GM18868 (cell line): ENCODE data around the gene GALNT12.

Experiments
- ATAC-seq: cut with Tn5 transposase; IDR thresholded peaks from one replicate; pipeline ENCODE4 v1.9.1; 2021; ENCODE audit warnings: mild to moderate bottlenecking, moderate library complexity; ENCODE audit not compliant: unreplicated experiment

Gene GALNT12

DNA sequence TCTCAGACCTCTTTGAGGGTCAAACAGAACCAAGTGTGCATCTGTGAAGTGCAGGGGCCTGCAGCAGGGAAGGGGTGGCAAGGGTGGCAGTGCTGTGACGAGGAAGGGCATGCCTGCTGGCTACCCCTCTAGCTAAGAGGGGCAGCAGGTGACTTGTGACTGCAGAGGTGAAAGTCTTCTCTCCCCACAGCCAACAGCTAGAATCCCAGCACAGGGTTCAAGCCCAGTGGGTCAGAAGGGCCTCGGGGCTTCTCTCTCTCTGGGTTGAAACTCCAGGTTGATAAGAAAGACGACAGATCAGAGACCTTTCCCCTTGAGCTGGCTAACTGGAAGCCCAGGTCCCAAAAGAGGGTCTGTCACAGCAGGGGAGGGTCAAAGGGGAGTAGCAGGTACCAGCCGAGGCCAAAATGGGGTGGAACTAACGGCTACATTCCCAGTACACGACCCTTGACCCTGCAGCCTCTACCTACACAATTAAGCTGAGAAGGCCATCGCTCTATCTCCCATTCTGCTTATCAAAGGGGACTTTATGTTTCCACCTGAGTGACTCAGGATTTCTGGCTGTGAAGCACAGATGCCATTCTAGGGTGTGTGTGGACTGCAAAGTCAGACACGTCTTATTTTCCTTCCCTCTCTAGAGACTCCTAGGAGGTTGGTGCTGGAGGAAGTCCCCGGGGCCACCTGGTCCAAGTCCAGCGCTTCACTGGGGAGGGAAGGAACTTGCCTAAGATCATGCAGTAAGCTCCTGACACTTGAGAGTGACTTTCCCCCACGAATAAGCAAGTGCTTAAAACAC, 25.7 kb upstream of the GALNT12 start:
- ATAC-seq, result no peak

GRCh38 chr9:98783518-98784226, 23.8 kb upstream of the GALNT12 start:
- no peak for ATAC-seq

DNA sequence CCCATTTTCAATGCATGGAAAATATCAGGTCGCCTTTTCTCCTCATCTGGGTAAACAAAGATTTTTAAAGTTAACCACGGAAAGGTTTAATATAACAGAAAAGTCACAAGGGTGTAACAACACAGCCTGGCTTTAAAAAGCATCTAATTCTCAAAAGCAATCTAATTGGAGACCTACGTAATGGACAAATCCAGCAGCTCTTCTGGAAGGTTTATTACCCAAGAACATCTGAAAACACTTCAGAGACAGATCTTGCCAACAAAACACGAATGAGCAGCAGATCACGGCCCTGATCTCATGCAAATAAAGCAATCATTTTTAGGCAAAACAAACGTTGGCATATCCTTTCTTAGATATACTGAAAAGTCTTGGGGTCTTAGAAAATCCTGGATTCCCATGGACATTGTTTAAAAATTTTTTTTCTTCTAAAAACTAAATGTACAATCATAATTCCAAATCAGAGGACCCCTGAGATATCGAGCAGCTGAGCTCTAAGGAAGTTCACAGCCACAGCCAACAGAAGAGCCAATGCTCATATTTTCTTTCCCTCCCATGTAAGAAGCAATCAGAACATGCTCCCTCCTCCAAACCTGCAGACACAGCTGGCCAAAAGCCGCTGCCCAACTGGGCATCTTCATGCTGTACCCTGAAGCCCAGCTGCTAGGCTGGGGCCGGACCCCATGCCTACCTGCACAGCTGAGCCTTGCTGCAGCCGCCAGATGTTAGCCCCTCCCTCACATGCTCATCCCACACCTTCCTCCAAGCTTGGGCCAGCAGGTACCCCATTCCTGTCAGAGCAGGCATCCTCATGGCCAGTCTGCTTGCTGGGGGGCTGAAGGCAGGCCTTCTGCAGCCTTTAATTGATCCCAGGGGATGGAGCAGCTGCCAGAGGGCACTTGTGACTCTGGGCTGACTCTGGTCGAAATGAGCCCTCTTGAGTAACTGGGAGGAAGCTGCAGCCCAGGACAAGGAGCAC, 22.4 kb upstream of the GALNT12 start:
- no peak for ATAC-seq

DNA sequence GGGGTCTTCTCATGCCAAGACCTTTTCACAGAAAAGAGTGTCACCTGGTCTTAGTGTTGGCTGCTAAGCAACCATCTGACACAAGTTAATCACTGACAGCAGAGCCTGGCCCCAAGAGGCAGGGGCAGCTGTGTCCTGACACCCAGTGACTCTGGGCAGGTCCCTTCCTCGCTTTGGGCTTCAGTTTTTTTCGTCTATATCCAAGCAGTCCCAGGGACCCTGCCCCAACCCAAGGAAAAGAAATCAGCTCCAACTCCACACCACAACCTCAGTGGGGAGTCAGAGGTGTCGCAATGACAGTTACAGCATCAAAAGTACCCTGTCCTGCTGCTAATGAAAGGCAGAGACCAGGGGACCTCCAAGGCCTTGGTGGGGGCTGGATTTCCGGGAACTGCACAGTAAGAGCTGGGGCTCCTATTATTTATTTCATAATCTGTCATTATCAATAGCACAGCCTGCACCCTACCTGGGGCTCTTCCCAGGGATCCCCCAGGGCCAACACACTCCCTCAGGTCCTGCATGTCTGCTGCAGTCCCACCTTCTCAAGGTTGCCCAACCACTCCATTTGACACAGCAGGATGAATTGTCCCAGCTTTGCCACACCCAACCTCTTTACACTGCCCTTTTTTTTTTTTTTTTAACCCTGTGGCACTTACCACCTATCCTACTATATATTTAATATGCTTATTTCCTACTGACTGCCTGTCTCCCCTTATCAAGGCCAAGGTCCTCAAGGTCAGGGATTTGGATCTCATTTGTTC, 20.5 kb upstream of the GALNT12 start:
- ATAC-seq, result no peak

DNA sequence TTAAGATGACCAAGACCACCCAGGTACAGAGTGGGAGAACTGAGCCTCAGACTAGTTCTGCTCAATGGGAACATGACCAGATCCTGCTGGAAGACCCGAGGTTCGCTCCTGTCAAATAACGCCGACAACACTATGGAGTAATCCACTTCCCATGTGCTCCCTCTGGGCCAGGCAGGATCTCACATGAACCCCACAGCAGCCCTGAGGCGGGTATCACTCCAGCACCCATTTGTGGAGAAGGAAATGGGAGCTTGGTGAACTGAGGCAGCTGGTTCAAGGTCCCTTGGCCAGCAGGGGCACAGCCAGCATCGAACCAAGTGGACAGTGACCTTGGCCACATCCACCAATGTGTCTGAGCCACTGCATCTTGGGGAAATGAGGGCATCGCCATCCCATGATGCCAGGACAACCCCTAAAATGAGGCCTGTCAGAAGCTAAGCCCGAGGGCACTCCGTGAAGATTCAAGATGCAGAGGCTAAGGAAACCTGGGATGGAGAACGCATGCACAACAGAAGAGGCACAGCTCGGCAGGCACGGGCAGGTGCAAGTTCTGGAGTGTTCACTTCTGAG, 19.6 kb upstream of the GALNT12 start:
- no peak for ATAC-seq

DNA sequence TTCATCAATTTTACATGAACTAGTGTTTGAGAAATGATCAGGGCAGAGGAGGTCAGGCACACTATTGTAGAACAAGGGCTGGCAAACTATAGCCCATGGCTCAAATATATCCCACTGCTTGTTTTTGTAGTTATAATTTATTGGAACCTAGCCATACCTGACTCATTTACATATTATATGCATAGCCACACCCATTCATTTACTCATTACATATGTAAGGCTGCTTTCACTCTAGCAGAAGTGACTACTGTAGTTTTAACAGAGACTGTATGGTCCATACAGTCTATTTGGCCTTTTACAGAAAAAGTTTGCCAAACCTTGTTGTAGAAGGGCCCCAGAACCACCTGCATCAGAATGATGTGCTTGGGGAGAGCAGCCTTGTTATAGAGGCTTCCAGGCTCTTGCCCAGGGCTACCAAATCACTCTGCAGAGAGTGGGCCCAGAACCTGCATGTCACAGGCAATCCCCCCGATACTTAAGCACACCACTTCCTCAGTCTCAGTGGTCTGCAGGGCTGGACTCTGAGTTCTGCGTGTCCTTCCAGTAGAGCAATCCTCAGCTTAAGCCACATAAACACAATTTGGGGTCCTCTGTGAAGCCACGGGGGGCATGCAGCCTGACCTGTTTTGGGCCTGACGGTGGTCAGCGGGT, 17.9 kb upstream of the GALNT12 start:
- ATAC-seq, result no peak

DNA sequence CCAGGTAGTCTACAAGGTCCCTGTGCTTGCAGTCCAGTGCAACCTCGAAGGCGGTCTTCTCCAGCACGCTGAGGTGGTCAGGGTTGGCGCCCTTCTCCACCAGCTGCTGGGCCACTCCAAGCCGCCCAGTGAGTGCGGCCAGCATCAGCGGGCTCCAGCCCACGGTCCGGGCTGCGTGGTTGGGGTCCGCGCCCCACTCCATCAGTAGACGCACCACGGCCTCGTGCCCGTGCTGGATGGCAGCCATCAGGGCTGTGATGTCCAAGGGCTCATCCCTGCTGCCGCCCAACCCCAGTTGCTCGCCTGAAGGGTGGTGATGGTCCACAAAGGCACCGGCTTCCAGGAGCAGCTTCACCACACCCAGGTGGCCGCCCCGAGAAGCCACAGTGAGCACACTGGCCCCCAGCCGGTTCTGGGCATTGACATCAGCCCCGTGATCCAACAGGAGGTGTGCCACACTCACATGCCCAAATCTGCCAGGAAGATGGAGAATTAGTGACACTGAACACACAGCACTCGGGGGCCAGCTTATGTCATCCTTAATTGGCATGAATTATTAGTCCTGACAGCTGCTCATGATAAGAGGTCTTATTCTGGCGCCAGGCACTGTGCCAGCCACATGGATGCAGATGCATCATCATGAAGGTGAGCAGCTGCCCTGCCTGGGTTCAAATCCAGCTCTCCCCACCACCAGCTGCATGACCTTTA, 17.2 kb upstream of the GALNT12 start:
- no peak for ATAC-seq

DNA sequence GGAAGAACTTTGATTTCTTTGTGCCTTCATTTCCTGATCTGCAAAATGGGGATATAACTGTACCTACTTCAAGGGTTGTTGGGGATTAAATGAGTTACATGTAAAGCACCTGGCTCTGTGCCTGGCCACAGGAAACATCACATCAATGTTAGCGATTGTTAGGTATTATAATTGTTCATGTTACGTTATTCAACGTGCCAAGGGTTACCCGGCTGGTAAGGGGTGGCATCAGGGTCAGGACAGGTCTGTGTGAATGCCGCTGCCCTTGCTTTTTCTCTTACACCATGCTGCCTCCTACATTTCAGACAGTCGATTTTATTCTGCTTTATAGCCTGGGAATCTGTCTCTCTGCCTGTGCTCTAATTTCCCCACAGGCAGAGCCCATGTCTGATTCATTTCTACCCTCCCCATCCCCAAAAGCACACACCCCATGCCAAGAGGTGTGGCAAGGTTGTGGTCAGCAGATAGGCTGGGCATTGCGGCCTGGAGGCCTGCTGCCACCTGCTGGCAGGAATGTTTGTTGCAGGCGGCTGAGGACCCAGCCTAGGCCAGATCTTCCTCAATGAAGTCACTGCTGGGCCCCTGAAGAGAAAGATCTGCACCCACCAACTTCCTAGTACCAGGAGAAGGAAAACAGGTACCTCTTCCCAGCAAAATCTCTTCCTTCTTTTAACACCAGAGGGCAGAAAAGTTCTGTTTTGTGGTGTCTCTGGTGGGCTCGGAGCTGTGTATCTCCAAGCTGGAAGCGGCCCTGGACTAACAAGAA, 16.4 kb upstream of the GALNT12 start:
- ATAC-seq, result peak; percentile 71

DNA sequence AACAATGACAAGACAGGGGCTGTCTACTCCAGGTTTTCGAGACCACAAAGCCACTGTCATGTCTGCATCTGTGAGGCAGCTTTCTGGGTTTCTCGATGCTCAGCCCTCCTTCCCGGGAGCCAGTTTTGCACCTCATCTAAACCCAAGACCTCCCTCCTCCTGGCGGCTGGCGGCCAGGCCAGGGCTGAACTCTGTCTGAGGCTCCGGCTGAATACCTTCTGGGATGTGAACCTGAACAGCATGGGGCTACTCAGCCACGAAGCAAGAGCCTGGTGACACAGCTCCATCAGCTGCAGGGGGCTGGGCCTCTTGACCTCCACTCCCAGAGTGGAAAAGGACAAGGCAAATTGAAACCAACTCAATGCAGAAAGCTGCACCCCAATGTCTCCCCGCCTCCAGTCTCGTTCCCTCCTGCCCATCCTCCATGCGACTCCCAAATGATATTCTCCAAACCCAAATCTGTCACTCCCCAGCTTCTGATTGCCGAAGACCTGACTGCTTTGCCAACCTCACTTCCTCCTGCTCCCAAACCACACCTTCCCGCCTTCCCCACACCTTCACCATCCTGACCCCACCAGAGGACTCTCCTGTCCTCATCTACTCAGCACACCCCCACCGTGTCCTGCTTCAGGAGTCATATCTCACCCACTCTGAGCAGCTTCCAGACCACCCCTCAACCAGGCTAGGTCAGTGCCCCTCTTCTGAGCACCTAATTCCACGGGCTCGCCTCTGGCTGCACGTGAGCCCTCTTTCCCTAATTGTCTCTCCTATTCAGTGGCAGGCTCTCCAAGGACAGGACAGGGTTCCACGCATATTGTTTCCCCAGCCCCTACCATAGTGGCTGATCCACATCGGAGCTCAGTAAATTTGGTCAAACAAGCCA, 15.6 kb upstream of the GALNT12 start:
- ATAC-seq, result no peak

GRCh38 chr9:98793031-98793430, 14.4 kb upstream of the GALNT12 start:
- ATAC-seq, result no peak

DNA sequence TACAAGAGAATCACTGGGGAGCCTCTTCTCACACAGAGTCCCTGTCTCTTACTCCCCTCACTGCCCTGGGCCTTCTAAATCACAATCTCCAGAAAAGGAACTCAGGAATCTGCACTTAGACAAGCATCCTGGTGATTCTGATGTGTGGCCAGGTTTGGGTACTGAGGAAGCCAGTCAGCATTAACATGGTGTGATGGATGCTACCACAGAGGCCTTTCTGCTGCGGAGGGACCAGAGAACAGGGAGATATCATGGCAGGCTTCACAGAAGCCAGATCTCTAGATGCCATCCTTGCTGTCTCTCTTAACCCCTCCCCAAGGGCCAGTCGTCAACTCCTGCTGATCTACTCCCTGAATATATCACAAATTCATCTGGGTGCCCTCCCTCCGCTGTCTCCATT, 12.7 kb upstream of the GALNT12 start:
- ATAC-seq, result no peak

GRCh38 chr9:98795295-98795955, 12.0 kb upstream of the GALNT12 start:
- no peak for ATAC-seq

DNA sequence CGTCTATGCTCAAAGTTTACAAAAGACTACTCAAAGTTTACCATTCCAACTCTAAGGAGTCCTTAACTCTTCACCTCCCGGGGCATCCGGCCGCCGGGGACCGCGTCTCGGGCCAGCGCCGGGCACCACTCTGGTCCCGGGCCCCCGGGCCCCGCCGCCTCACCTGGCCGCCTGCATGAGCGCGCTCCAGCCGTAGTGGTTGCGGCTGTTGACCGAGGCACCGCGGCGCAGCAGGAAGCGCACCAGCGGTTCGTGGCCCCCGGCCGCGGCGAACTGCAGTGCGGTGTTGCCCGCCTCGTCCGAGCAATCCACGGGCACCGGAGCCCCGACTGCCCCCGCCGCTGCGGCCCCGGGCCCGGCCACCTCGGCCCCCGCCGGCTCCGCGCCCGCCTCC, 11.5 kb upstream of the GALNT12 start:
- ATAC-seq, result peak; percentile 33

- peak; percentile 93 for ATAC-seq
Observed at GRCh38 chr9:98796364-98797101, 10.9 kb upstream of the GALNT12 start, which contains the start of gene ANKS6. TSS of gene ANKS6 (minus strand) at chr9:98796555. CDS start at chr9:98796491, 64 bp downstream.

- ATAC-seq, result no peak
Observed at GRCh38 chr9:98797491-98797890, 10.0 kb upstream of the GALNT12 start.

- ATAC-seq, result no peak
Observed at GRCh38 chr9:98798254-98798653, 9.2 kb upstream of the GALNT12 start.
